SK-N-SH treated with all-trans-retinoic acid at 6 μM for 48 hours (cell line): ENCODE results near the gene SMTN.
"Not testable (repeated sequence)": the region's sequence is repeated elsewhere in the genome, so short reads cannot be mapped to it uniquely, and the experiment has no call there.

Experiments
- ATAC-seq: fragments of 200-7000 bp; cut with Tn5 transposase; 3 replicates; pipeline ENCODE4 v1.9.1; 2020; ENCODE audit warnings: mild to moderate bottlenecking, moderate library complexity
- ARNTL ChIP-seq: fragments of 450-650 bp; formaldehyde crosslinking; IDR thresholded peaks from 2 replicates; pipeline ENCODE4 v1.5.0; 2020; ENCODE audit warnings: low read depth, mild to moderate bottlenecking, moderate library complexity, borderline replicate concordance
- BACH2 ChIP-seq: fragments of 250-450 bp; sonication (Bioruptor Pico); IDR thresholded peaks from 2 replicates; pipeline ENCODE4 v1.9.0; 2021; ENCODE audit warnings: mild to moderate bottlenecking, borderline replicate concordance
- CREB5 ChIP-seq: fragments of 250-450 bp; sonication (Bioruptor Pico); IDR thresholded peaks from 2 replicates; pipeline ENCODE4 v1.5.1; 2020; ENCODE audit warnings: low read depth, mild to moderate bottlenecking, moderate library complexity
- CSDC2 ChIP-seq: fragments of 250-450 bp; sonication (Bioruptor Pico); IDR thresholded peaks from 2 replicates; pipeline ENCODE4 v1.5.0; 2020; ENCODE audit warnings: mild to moderate bottlenecking, moderate library complexity
- ESRRG ChIP-seq: fragments of 250-450 bp; sonication (Bioruptor Pico); IDR thresholded peaks from 2 replicates; pipeline ENCODE4 v1.6.1; 2021; ENCODE audit warnings: mild to moderate bottlenecking
- ISL1 ChIP-seq: fragments of 250-450 bp; sonication (Bioruptor Pico); IDR thresholded peaks from 2 replicates; pipeline ENCODE4 v2.1.2; 2022; ENCODE audit warnings: mild to moderate bottlenecking, moderate library complexity
- OSR1 ChIP-seq: fragments of 250-450 bp; sonication (Bioruptor Pico); IDR thresholded peaks from 2 replicates; pipeline ENCODE4 v1.8.0; 2022; ENCODE audit warnings: moderate library complexity, mild to moderate bottlenecking, inconsistent platforms
- PATZ1 ChIP-seq: fragments of 250-450 bp; sonication (Bioruptor Pico); IDR thresholded peaks from 2 replicates; pipeline ENCODE4 v1.8.0; 2020; ENCODE audit warnings: mild to moderate bottlenecking, moderate library complexity, borderline replicate concordance
- PPARA ChIP-seq: fragments of 250-450 bp; sonication (Bioruptor Pico); IDR thresholded peaks from 2 replicates; pipeline ENCODE4 v1.5.0; 2020; ENCODE audit warnings: mild to moderate bottlenecking, borderline replicate concordance
- RARB ChIP-seq: fragments of 250-450 bp; sonication (Bioruptor Pico); IDR thresholded peaks from 2 replicates; pipeline ENCODE4 v1.8.0; 2021; ENCODE audit warnings: mild to moderate bottlenecking, moderate library complexity
- SNAI2 ChIP-seq: fragments of 250-450 bp; sonication (Bioruptor Pico); IDR thresholded peaks from 2 replicates; pipeline ENCODE4 v1.5.0; 2020; ENCODE audit warnings: mild to moderate bottlenecking, moderate library complexity
- TCF4 ChIP-seq: fragments of 250-450 bp; sonication (Bioruptor Pico); IDR thresholded peaks from 2 replicates; pipeline ENCODE4 v1.8.0; 2021; ENCODE audit warnings: mild to moderate bottlenecking, moderate library complexity, borderline replicate concordance
- TOX ChIP-seq: fragments of 250-450 bp; sonication (Bioruptor Pico); IDR thresholded peaks from 2 replicates; pipeline ENCODE4 v1.8.0; 2021; ENCODE audit warnings: mild to moderate bottlenecking, moderate library complexity, borderline replicate concordance
- TSHZ2 ChIP-seq: fragments of 250-450 bp; sonication (Bioruptor Pico); IDR thresholded peaks from 2 replicates; pipeline ENCODE4 v1.5.0; 2020; ENCODE audit warnings: mild to moderate bottlenecking, moderate library complexity
- ZC3H10 ChIP-seq: fragments of 250-450 bp; sonication (Bioruptor Pico); IDR thresholded peaks from 2 replicates; pipeline ENCODE4 v1.5.1; 2021; ENCODE audit warnings: mild to moderate bottlenecking, moderate library complexity
- ZFP3 ChIP-seq: fragments of 250-450 bp; sonication (Bioruptor Pico); IDR thresholded peaks from 2 replicates; pipeline ENCODE4 v1.5.0; 2020; ENCODE audit warnings: mild to moderate bottlenecking, moderate library complexity
- ZFP30 ChIP-seq: fragments of 450-650 bp; formaldehyde crosslinking; IDR thresholded peaks from 2 replicates; pipeline ENCODE4 v1.5.0; 2022; ENCODE audit warnings: mild to moderate bottlenecking, moderate library complexity
- ZNF70 ChIP-seq: fragments of 450-650 bp; formaldehyde crosslinking; IDR thresholded peaks from 2 replicates; pipeline ENCODE4 v1.5.0; 2020; ENCODE audit warnings: mild to moderate bottlenecking, moderate library complexity
- ZNF8 ChIP-seq: fragments of 450-650 bp; formaldehyde crosslinking; IDR thresholded peaks from 2 replicates; pipeline ENCODE4 v1.5.0; 2020; ENCODE audit warnings: mild to moderate bottlenecking, moderate library complexity
- TF ChIP-seq, protein P1 (sequence below): fragments of 250-450 bp; sonication (Bioruptor Pico); IDR thresholded peaks from 2 replicates; pipeline ENCODE4 v1.8.0; 2021; ENCODE audit warnings: low read depth, mild to moderate bottlenecking, moderate library complexity, borderline replicate concordance
- TF ChIP-seq, protein P2 (sequence below): fragments of 250-450 bp; sonication (Bioruptor Pico); IDR thresholded peaks from 2 replicates; pipeline ENCODE4 v1.5.1; 2021; ENCODE audit warnings: mild to moderate bottlenecking, moderate library complexity

SMTN gene

GRCh38 chr22:31073545-31074145, 7.5 kb upstream of the SMTN start:
- ATAC-seq: not testable (repeated sequence)

DNA sequence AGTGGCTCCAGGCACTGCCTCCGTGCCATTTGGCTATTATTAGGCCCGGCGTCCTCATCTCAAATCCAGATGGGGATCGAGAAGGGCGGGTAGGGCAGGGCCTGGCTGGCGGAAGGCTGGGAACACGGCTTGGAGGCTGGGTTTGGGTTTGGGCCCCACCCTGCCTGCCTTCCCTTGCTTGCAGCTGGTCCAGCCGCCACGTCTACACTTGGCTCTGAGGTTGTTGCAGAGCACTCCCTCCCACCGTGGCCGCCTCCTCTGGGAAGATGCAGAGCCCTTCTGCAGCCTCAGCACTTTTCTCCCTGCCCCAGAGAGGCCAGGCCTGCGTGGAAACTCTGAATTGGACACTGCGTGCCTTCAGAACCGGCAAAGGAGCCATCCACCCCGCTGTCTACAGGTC, 5.2 kb upstream of the SMTN start:
- ATAC-seq: no peak
- TF ChIP-seq SNAI2 (CRISPR knock-in tag) (no peak), ARNTL (no peak), ISL1 (CRISPR knock-in tag) (no peak), TOX (CRISPR knock-in tag) (no peak), OSR1 (CRISPR knock-in tag) (no peak), PPARA (CRISPR knock-in tag) (no peak), ESRRG (CRISPR knock-in tag) (no peak), ZC3H10 (CRISPR knock-in tag) (no peak), CREB5 (no peak), ZFP3 (no peak), PATZ1 (CRISPR knock-in tag) (no peak), RARB (no peak), TSHZ2 (CRISPR knock-in tag) (no peak), ZNF70 (no peak)
- TF ChIP-seq, protein P1, sequence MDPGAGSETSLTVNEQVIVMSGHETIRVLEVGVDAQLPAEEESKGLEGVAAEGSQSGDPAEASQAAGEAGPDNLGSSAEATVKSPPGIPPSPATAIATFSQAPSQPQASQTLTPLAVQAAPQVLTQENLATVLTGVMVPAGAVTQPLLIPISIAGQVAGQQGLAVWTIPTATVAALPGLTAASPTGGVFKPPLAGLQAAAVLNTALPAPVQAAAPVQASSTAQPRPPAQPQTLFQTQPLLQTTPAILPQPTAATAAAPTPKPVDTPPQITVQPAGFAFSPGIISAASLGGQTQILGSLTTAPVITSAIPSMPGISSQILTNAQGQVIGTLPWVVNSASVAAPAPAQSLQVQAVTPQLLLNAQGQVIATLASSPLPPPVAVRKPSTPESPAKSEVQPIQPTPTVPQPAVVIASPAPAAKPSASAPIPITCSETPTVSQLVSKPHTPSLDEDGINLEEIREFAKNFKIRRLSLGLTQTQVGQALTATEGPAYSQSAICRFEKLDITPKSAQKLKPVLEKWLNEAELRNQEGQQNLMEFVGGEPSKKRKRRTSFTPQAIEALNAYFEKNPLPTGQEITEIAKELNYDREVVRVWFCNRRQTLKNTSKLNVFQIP (CRISPR knock-in tag): no peak

DNA sequence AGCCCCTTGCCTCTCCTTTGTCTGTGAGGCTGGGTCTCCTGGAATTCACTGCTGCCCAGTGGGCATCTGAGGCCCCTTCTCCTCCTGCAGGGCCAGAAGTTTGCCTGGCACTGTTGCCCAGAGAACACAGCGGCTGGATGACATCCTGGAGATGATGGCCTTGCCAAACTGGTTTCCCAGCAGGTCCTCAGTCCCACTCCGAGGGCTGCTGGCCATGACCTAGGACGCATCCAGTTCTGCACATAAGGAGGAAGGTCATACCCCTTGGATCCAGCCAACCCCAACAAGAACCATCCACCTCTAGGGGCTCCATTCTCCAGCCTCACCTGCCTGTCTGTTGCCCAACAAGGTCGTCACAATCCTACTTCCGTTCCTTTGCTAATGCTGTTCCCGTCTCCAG, 3.4 kb upstream of the SMTN start:
- ATAC-seq: no peak
- TF ChIP-seq ZFP3: no peak
- TF ChIP-seq ZFP30: no peak
- TF ChIP-seq PATZ1 (CRISPR knock-in tag): no peak
- no peak for TF ChIP-seq PPARA (CRISPR knock-in tag)
- no peak for TF ChIP-seq TCF4
- no peak for TF ChIP-seq TSHZ2 (CRISPR knock-in tag)
- TF ChIP-seq, protein P2, sequence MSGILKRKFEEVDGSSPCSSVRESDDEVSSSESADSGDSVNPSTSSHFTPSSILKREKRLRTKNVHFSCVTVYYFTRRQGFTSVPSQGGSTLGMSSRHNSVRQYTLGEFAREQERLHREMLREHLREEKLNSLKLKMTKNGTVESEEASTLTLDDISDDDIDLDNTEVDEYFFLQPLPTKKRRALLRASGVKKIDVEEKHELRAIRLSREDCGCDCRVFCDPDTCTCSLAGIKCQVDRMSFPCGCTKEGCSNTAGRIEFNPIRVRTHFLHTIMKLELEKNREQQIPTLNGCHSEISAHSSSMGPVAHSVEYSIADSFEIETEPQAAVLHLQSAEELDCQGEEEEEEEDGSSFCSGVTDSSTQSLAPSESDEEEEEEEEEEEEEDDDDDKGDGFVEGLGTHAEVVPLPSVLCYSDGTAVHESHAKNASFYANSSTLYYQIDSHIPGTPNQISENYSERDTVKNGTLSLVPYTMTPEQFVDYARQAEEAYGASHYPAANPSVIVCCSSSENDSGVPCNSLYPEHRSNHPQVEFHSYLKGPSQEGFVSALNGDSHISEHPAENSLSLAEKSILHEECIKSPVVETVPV (CRISPR knock-in tag): no peak
- TF ChIP-seq ISL1 (CRISPR knock-in tag): no peak
- no peak for TF ChIP-seq CSDC2 (CRISPR knock-in tag)
- TF ChIP-seq ZNF70: no peak
- TF ChIP-seq ZC3H10 (CRISPR knock-in tag): no peak
- TF ChIP-seq OSR1 (CRISPR knock-in tag): no peak
- no peak for TF ChIP-seq CREB5
- no peak for TF ChIP-seq BACH2
- TF ChIP-seq TOX (CRISPR knock-in tag): no peak
- no peak for TF ChIP-seq ZNF8 (CRISPR knock-in tag)

GRCh38 chr22:31078389-31078788, 2.7 kb upstream of the SMTN start:
- not testable (repeated sequence) for ATAC-seq
